Left ventricle myocardium superior (tissue), 1 donor: Measurements from ENCODE around the gene MAST4. TPM values are rescaled to one million over a fixed set of nuclear protein-coding genes. Genes with fewer than 3 reads are reported as not detected.
"Not testable (repeated sequence)": the region's sequence is repeated elsewhere in the genome, so short reads cannot be mapped to it uniquely, and the experiment has no call there.

Experiments
- ATAC-seq: fragments of 200-7000 bp; cut with Tn5 transposase; one replicate; pipeline ENCODE4 v1.9.1; 2020; ENCODE audit warnings: mild to moderate bottlenecking, moderate library complexity
- DNase-seq: peaks from one replicate; pipeline ENCODE4 v3.0.0-alpha.2; 2020
- intact Hi-C: fragments of 100-400 bp; cut with micrococcal nuclease; formaldehyde crosslinking; loops from one replicate; pipeline ENCODE4 v1.11.0; 2022
- total RNA-seq: library from RNA; stranded (reverse); fragmentation: NEBNext Ultra II Directional; extraction: Animal tissue kit (Norgen Biotek cat#: 25700); gene quantifications from one replicate; pipeline ENCODE4 v1.2.1, GENCODE V29; 2021
- donor health status: DM: no; HTN: yes; CAD: no; lungs with severe emphysema.

MAST4 gene
- total RNA-seq, 1 donor from 2014 or later, result 51.5 TPM

DNA sequence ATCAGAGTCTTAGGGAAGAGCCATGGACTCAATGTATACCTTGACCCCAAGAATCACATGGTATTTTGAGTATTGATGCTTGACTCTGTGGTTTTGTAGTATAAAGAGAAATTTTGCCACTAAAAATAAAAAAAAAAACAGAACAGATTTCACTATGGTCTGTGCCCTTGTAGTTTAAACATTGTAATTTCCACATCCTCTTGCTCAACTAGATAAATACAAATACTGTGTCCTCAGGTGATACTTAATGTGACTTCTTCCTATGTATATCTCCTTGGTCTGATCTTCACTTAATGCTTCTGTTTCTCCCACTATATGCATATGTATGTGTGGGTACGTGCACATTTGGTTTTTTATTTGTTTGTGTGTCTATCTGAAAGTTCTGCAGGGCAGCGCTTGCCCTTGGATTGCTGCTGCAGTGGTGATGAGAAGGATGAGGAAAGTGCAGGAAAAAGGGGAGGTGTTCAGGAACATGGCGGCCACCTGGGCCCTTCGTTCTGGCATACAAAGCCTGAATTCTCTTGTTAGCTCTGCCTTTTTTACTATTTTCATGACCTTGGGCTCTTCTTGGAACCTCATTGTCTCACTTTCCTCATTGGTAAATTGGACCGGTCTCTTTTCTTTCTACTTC, 222.2 kb downstream of the MAST4 start:
- intact Hi-C loops, result loop anchor here (10.0 kb wide), 3 partner anchors 46 to 386 kb away; no protein-coding TSS in a partner anchor
- ATAC-seq (no peak), DNase-seq (no peak)

DNA sequence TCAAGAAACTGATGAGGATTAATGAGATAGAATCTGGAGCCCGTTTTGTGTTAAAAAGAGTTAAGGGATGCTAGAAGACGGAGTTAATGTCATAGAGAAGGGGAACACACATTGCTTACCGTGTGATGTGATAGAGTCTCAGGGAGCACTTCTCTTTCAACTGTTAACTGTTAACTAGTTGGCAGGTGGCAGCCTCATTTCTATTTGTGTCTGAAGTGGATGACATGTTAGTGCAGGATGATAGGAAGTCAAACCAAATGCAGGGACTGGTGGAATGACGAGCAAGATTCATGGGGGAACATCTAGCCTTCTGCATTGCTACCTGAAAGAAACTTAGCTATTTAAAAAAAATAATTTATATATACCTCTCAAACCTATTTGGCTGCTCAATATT, 222.7 kb downstream of the MAST4 start:
- DNase-seq (no peak), ATAC-seq (peak; percentile 93)
- intact Hi-C loops, result loop anchor here (10.0 kb wide), 3 partner anchors 46 to 386 kb away; no protein-coding TSS in a partner anchor

DNA sequence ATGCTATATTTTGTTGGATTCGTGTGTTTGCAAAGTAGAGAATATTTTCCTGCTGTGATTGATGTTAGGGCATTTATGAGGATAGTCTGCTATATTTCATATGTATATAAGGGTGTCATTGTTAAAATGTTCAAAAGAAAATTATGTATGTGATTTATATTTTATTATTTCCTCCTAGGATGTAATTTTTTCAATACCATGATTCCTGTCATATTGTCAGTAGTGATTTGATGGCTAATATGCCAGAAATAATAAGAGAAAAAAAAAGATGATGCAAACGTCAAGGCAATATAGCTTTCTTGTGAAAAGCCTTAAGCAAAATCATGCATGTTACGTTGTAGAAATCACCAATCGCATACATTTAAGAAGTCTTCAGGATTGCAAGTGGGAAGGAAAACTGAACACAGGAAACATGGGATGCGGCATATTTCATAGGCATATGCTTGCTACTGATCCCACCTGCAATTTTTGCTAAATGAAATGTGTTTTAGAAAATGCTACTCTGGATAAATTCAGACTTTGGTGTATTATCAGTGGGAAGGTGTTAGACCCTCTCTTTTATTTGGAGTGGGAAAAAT, 224.5 kb downstream of the MAST4 start:
- no peak for ATAC-seq
- DNase-seq, result no peak
- intact Hi-C loops, result no loop called here

DNA sequence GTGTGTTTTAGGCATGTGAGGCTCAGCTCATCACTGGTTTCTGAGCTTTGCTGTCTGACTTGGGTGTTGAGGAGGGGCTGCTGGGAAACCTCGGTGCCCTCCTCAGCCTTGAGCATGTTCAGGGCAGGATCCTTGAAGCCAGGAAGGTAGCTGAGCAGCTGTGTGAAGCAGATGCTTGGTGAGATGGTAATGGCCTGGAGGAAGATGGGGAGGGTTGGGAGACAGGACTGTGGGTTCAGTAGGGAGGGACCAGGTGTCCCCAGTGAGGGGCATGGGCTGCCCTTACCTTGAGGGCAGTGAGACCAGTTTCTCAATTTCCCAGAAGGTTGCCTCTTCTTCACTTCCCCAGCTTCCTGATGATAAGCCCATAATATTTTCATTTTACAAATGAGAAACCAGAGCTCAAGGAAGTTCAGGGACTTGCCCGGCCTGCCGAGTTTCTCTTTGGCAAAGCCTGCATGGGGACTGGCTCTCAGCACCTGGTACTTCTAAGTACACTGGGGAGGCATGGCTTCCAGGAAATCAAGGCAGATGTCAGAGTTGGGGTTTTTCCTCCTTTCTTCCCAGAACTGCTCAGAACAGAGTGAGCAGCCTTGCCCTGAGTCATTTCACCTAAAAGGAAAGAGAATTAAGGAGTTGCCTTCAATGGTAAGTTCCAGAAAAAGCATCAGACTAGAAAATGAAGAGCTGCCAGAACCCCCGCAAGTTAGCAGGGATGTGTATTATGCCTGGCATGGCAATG, 225.7 kb downstream of the MAST4 start:
- ATAC-seq (no peak), DNase-seq (no peak)
- intact Hi-C loops, result no loop called here

DNA sequence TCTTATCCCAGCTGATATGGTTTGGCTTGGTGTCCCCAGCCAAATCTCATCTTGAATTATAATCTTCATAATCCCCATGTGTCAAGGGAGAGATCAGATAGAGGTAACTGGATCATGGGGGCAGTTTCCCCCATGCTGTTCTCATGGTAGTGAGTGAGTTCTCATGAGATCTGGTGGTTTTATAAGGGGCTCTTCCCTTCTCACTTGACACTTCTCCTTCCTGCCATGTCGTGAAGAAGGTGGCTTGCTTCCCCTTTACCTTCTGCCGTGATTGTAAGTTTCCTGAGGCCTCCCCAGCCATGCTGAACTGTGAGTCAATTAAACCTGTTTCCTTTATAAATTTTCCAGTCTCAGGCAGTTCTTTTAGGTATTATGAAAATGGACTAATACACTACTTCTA, 226.7 kb downstream of the MAST4 start:
- ATAC-seq, intact Hi-C loops, DNase-seq: not testable (repeated sequence)

DNA sequence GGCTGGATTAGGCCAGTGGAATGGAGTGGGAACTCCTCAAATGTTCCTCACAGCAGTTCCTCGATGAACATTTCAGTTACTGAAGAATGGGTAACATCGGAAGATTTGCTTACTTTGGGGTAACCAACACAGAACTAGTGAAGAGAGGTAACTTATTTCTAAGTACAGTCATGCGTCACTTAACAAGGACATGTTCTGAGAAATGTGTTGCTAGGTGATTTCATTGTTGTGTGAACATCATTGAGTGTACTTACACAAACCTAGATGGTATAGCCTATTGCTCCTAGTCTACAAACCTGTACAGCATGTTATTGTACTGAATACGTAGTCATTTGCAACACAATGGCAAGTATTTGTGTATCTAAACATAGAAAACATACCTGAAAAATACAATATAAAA, 228.3 kb downstream of the MAST4 start:
- intact Hi-C loops, result no loop called here
- no peak for DNase-seq
- no peak for ATAC-seq

DNA sequence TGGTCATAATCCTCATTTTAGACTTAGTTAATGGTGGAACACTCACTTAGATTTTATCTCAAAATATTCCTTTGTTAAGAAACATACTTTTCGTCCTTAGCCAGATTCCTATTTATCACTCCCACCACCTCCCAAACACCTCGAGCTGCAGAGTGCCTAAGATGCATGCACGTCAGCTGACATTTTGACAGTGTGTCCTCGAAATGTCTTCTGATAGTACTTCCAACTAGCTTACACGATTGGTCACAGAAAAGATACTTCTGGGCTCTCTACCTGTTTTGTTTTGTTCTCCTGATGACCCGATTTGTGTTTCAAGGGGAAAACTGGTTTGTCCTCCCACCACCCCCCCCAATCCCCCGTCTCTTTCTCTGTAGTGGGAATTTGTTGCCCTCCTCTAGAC, 230.1 kb downstream of the MAST4 start:
- intact Hi-C loops, result no loop called here
- ATAC-seq (peak; percentile 36), DNase-seq (peak; percentile 33)

DNA sequence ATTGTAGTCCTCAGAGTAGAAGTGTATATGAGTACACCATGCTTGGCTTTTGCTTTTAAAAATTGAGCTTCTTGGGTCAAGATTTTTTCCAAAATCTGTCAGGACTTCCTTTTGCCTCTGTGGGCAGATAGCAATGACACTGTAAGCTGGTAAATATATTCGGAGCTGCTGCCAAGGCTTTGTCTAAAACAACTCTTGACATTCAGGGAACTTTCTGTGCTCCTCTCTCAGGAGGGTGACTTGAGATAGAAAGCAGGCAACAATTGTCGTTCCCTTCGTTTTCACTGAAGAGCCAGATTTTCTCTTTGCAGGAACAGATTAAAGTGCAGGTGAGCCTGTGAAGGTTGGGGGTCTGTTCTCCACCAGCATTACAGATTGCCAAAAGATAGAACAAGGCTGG, 230.5 kb downstream of the MAST4 start:
- DNase-seq (no peak), ATAC-seq (peak; percentile 58)
- intact Hi-C loops, result no loop called here

DNA sequence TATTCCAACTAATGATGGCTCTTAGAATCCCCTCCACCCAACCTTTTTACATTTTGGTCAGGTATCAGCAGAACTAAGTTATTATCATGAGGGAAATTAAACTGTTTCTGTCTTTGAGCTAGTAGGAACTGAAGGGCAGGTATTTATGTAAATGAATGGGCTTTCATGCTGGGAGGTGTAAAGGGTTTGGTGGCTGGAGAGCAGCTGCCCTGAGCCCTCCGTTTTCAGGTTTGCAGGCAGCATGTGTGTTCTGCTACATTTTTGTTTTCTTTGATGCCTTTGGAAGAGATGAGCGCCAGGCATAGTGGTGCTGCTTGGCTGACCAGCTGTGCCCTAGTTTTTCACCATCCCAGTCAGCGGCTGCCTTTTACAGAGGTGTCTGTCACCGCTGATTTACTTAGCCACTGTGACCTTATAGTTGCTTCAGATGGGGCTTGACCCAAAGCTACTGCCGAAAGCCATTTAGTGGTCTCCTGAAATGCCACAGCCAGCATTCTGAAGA, 231.9 kb downstream of the MAST4 start:
- intact Hi-C loops, result no loop called here
- DNase-seq (no peak), ATAC-seq (peak; percentile 46)

DNA sequence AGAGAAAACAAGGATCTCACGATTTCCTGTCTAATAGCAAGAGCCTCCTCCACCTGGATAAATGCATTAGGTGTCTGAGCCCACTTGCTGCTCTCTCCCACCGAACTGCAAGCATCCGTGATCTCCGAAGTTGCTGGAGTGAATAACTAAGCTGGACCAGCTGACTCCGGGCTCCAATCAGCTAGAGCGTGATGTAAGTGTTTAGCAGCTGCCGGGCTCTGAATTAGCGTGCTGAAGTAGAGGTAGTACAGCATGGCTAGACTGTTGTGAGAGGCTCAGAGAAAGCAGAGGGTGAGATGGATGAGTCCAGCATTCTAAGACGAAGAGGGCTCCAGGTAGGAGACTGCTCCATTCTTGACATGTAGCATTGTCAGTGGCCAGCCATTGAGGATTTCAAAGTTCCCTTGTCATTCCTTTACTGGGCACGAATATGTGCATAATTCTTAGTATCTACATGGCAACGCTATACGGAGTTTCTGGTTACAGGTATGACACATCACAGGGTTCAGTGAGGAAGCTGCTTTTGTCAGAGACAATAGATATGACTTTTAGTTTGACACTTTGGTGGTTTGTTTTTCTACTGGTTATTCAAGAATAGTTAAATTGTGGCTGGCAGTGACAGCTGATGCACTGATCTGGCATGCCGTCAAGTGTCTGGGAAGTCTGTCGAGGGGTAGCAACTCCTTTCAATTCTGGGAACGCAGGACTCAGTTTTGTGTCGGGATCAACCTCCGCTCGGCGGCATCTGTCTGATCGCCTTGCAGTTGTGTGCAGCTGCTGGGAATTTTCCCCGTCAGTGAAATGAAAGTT, 232.6 kb downstream of the MAST4 start:
- DNase-seq (peak; percentile 71), ATAC-seq (peak; percentile 93)
- intact Hi-C loops, result no loop called here

DNA sequence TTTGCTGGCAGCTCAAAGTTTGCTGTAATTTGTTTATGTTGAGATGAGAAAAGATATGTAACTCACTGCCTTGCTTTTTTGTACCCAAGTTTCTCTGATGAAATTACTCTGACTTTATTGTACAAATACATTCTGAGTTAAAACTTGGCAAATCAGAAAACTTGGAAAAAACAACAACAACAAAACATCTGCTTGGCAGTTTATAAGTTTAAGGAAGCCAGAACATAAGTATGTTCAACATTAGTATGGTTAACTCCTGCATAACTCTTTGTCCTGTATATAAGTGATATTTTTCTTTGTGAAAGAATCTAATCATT, 233.1 kb downstream of the MAST4 start:
- no peak for ATAC-seq
- intact Hi-C loops, result no loop called here
- no peak for DNase-seq

DNA sequence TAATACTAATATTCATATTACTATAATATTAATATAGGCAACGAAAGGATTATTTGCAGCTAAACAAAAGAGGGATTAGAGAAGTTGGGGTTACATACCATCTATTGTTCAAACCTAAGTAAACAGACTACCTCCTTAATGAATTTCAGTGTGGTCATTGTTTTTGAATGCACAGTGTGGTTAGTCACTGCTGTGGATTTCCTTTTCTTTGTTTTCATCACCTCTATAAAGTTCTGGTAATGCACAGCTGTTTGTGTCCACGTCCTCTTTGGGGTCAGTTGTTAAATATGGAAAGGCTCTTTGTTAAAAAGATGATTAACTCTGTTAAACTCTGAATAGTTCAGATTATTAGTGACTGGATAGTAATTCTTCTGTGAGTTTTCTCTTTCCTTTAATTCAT, 233.6 kb downstream of the MAST4 start:
- intact Hi-C loops, result no loop called here
- no peak for DNase-seq
- no peak for ATAC-seq

DNA sequence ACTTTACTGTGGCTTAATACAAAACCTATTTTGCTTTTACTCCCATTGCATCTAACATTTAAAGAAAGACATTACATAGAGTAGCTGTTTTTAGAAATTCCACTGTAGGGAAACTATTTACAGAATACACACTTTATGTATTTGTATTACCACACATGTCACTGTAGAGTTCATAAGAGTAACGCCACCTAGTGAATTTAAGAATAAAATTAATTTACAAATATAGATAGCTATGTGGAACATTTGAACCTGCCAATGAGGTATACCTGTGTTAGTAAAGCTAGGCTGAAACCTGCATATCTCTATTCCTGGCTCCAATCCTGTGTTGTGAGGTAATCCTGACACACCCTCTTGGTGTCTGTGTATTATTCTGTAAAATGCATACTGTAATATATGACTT, 234.4 kb downstream of the MAST4 start:
- DNase-seq (no peak), ATAC-seq (no peak)
- intact Hi-C loops, result no loop called here

DNA sequence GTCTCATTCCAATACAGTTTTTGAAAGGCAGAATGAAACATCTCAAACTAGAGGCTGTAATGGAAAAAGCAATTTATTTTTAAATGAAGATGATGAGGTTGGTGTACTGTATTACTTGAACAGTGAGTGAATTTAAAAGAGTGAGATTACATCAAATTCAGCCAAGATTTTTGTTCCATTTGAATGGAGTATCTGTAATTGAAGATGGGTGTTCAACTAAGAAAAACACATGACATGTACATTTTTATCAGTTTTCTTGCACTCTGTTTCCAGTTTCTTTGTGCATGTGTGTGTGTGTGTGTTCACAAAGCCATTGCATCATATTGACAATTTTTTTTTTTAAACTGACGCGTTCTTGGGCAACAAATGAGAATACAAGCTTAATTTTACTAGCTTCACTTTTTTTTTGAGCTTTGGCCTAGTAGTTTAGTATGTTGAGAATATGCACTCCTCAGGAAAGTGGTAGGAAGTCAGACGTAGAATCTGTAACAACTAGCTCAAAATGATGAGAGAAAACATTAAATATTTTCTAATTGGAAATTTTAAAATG, 243.5 kb downstream of the MAST4 start:
- ATAC-seq, result no peak
- intact Hi-C loops, result no loop called here

DNA sequence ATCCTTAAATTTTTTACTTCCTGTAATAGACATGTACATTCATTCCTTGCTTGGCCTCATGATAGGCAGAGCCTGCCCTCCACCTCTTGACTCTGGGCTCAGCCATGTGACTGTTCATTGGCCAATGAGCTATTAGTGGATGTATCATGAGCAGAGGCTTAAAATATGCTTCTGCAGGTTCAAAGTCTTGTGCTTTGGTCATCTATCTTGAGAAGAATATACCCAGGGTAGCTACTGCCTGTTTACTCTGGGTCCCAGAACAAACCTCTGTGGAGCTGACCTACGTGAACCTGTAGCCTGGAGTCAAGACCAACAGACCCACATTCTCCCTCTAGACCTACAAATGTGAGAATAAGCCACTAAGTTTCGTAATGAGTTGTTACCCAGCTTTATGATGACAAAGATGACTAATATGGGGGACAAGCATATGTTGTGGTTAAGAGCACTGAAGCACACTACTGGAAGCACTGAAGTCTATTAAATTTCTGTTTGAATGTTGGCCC, 244.4 kb downstream of the MAST4 start:
- DNase-seq (no peak), ATAC-seq (no peak)
- intact Hi-C loops, result no loop called here

More for the DNA sequence above, 243.5 kb downstream of the MAST4 start:
- no peak for DNase-seq

DNA sequence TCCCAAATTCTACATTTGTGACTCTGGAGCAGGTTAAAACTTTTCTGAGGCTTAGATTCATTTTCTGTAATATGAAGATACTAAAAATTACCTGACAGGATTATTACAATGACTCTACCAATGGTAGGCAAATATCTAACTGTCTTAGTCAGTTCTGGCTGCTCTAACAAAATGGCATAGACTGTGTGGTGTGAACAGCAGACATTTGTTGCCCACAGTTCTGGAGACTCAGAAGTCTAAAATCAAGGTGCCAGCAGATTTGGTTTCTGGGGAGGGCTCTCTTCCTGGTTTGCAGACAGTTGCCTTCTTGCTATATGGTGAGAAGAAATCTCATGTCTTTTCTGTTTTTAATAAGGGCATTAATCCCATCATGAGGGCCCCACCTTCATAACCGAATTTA, 245.1 kb downstream of the MAST4 start:
- ATAC-seq (no peak), DNase-seq (no peak)
- intact Hi-C loops, result no loop called here

DNA sequence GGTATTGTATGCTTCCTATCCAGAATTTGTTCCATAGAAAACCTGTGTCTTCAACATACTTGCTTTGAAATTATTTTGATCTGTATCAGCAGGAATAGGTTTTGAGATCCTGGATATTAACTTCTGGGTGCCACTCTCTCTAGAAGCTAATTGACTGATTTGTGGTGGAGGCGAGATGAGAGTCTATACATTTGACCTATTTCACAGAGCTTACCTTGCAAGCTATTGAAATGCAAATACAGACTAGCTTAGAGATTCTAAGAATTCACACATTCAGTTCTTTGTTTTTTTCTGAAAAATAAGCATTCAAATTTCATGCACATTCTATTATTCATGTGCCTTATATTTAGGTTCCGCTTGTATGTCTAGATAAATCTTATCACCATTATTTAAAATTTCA, 246.3 kb downstream of the MAST4 start:
- intact Hi-C loops, result no loop called here
- no peak for DNase-seq
- ATAC-seq, result no peak

DNA sequence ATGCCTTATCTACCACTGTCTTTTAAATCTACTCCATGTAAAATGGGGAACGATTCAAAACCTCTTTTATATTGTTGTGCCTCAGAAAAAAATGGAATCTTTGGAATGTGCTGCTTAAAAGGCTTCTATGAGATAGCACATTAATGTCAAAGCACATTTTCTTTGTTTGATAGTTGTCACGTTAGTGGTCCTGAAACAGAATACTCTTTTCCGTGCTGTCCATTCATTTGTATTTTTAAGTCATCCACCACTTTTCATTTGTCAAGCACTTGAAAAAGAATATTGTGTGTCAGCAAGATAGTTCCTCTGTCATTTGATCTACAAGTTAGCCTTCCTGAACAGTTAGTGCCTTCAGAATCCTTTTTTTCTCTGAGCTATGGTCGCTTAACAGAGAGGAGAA, 246.9 kb downstream of the MAST4 start:
- ATAC-seq (no peak), DNase-seq (no peak)
- intact Hi-C loops, result no loop called here
